Astrocyte (in vitro differentiated cells and primary cell): ENCODE results near the gene CD44. TPM values are rescaled to one million over a fixed set of nuclear protein-coding genes. Genes with fewer than 3 reads are reported as not detected.

Experiments used
- DNase-seq: peaks from one replicate; pipeline ENCODE4 v3.0.0-alpha.2; 2010; ENCODE audit warnings: low read depth
- FAIRE-seq: peaks from 2 replicates; lab custom pipeline; 2011; peaks lifted over from hg19 to GRCh38; lab: Jason Lieb, UNC
- H2AFZ ChIP-seq: 2 replicates; pipeline ENCODE4 v1.6.0; 2012; ENCODE audit warnings: low read depth, low read length, inconsistent platforms
- H3K27ac ChIP-seq: 2 replicates; pipeline ENCODE4 v1.5.1; 2011; ENCODE audit warnings: low read depth, low read length, inconsistent platforms
- H3K27me3 ChIP-seq: 2 replicates; pipeline ENCODE4 v1.6.0; 2011; ENCODE audit warnings: low read length, inconsistent platforms; ENCODE audit not compliant: insufficient read depth
- H3K36me3 ChIP-seq: 2 replicates; pipeline ENCODE4 v1.5.1; 2011; ENCODE audit warnings: low read length, inconsistent platforms; ENCODE audit not compliant: insufficient read depth
- H3K4me1 ChIP-seq: 2 replicates; pipeline ENCODE4 v1.5.1; 2011; ENCODE audit warnings: low read length, inconsistent platforms; ENCODE audit not compliant: insufficient read depth
- H3K4me2 ChIP-seq: 2 replicates; pipeline ENCODE4 v1.6.0; 2012; ENCODE audit warnings: low read length, inconsistent platforms
- H3K4me3 ChIP-seq: 2 replicates; pipeline ENCODE4 v1.5.1; 2011; ENCODE audit warnings: low read depth, mild to moderate bottlenecking, low read length, inconsistent platforms; ENCODE audit not compliant: insufficient read depth
- H3K79me2 ChIP-seq: 2 replicates; pipeline ENCODE4 v1.6.0; 2012; ENCODE audit warnings: mild to moderate bottlenecking, low read length, inconsistent platforms; ENCODE audit not compliant: insufficient read depth
- H3K9ac ChIP-seq: 2 replicates; pipeline ENCODE4 v1.6.0; 2012; ENCODE audit warnings: mild to moderate bottlenecking, low read length, inconsistent platforms
- H3K9me3 ChIP-seq: 2 replicates; pipeline ENCODE4 v1.5.1; 2012; ENCODE audit warnings: low read depth, mild to moderate bottlenecking, low read length, inconsistent platforms; ENCODE audit not compliant: insufficient read depth
- H4K20me1 ChIP-seq: 2 replicates; pipeline ENCODE4 v1.6.0; 2012; ENCODE audit warnings: low read length, inconsistent platforms; ENCODE audit not compliant: insufficient read depth
- H3K27ac Mint-ChIP-seq: one replicate; pipeline ENCODE4 v1.8.0; 2021; ENCODE audit warnings: mild to moderate bottlenecking, mixed read lengths; ENCODE audit not compliant: unreplicated experiment
- H3K27me3 Mint-ChIP-seq: one replicate; pipeline ENCODE4 v1.8.0; 2021; ENCODE audit warnings: low read depth, mixed read lengths; ENCODE audit not compliant: unreplicated experiment
- H3K36me3 Mint-ChIP-seq: one replicate; pipeline ENCODE4 v1.8.0; 2021; ENCODE audit warnings: low read depth, mixed read lengths; ENCODE audit not compliant: unreplicated experiment
- H3K4me1 Mint-ChIP-seq: one replicate; pipeline ENCODE4 v1.8.0; 2021; ENCODE audit warnings: low read depth, mixed read lengths; ENCODE audit not compliant: unreplicated experiment
- H3K4me3 Mint-ChIP-seq: one replicate; pipeline ENCODE4 v1.8.0; 2021; ENCODE audit warnings: mild to moderate bottlenecking, moderate library complexity, mixed read lengths; ENCODE audit not compliant: unreplicated experiment
- H3K9me3 Mint-ChIP-seq: one replicate; pipeline ENCODE4 v1.8.0; 2021; ENCODE audit warnings: mild to moderate bottlenecking, mixed read lengths; ENCODE audit not compliant: unreplicated experiment
- CTCF ChIP-seq: IDR thresholded peaks from 2 replicates; pipeline ENCODE4 v1.5.1; 2011; ENCODE audit warnings: low read depth, mild to moderate bottlenecking, inconsistent platforms, low read length, moderate library complexity; ENCODE audit not compliant: insufficient read depth
- EZH2 ChIP-seq: IDR thresholded peaks from 2 replicates; pipeline ENCODE4 v1.6.1; 2012; ENCODE audit warnings: mild to moderate bottlenecking, low read length, inconsistent platforms; ENCODE audit not compliant: insufficient read depth
- total RNA-seq: library from RNA; stranded (reverse); gene quantifications from 2 replicates; pipeline ENCODE4 v1.2.1, GENCODE V29; 2021

The CD44 gene
- total RNA-seq, 1 donor from 2014 or later = 154 TPM

GRCh38 chr11:35231076-35231860, 92.3 kb downstream of the CD44 start:
- Mint-ChIP-seq H3K27me3 (no peaks in the 10 kb centered on the region), H3K4me1 (no peaks in the 10 kb centered on the region), H3K36me3 (peaks cover 10% of the 10 kb centered on the region), H3K9me3 (peaks cover 4% of the 10 kb centered on the region), H3K4me3 (no peak overlapping the region), H3K27ac (no peak overlapping the region)
- Histone ChIP-seq H3K4me1 (peaks cover 7% of the 10 kb centered on the region), H3K4me2 (no peak overlapping the region), H2AFZ (no peak overlapping the region), H3K79me2 (no peaks in the 10 kb centered on the region), H4K20me1 (no peaks in the 10 kb centered on the region), H3K36me3 (peaks cover 43% of the 10 kb centered on the region), H3K27ac (no peak overlapping the region), H3K4me3 (no peak overlapping the region), H3K9ac (no peak overlapping the region), H3K9me3 (no peaks in the 10 kb centered on the region), H3K27me3 (no peaks in the 10 kb centered on the region)
- TF ChIP-seq CTCF (no peak), EZH2 (no peak)
- FAIRE-seq = no peak
- DNase-seq = no peak

- no peaks in the 10 kb centered on the region for H3K27me3 ChIP-seq
- peaks cover 18% of the 10 kb centered on the region for H3K4me1 ChIP-seq
- Mint-ChIP-seq H3K27me3 (no peaks in the 10 kb centered on the region), H3K4me3 (no peak overlapping the region), H3K36me3 (peaks cover 9% of the 10 kb centered on the region), H3K4me1 (peaks cover 8% of the 10 kb centered on the region), H3K9me3 (peaks cover 4% of the 10 kb centered on the region), H3K27ac (no peak overlapping the region)
- H2AFZ ChIP-seq = no peak overlapping the region
- H3K9ac ChIP-seq = no peak overlapping the region
- no peak overlapping the region for H3K4me3 ChIP-seq
- TF ChIP-seq CTCF (no peak), EZH2 (no peak)
- no peak overlapping the region for H3K27ac ChIP-seq
- H3K4me2 ChIP-seq = no peak overlapping the region
- H4K20me1 ChIP-seq = no peaks in the 10 kb centered on the region
- DNase-seq (no peak), FAIRE-seq (peak; percentile 64)
- peaks cover 37% of the 10 kb centered on the region for H3K36me3 ChIP-seq
- no peaks in the 10 kb centered on the region for H3K79me2 ChIP-seq
- H3K9me3 ChIP-seq = no peaks in the 10 kb centered on the region
These were observed 93.9 kb downstream of the CD44 start for GRCh38 chr11:35232891-35233330.

GRCh38 chr11:35233518-35233917, 94.5 kb downstream of the CD44 start:
- H3K27me3 ChIP-seq = no peaks in the 10 kb centered on the region
- H3K4me2 ChIP-seq = no peak overlapping the region
- H3K4me1 ChIP-seq = peaks cover 18% of the 10 kb centered on the region
- peaks cover 4% of the 10 kb centered on the region for H3K9me3 Mint-ChIP-seq
- H3K4me1 Mint-ChIP-seq = peaks cover 8% of the 10 kb centered on the region
- H3K27ac Mint-ChIP-seq = no peak overlapping the region
- no peak overlapping the region for H2AFZ ChIP-seq
- H3K4me3 ChIP-seq = no peak overlapping the region
- TF ChIP-seq CTCF = no peak
- no peak for TF ChIP-seq EZH2
- no peak for DNase-seq
- H3K4me3 Mint-ChIP-seq = no peak overlapping the region
- peaks cover 31% of the 10 kb centered on the region for H3K36me3 ChIP-seq
- H4K20me1 ChIP-seq = no peaks in the 10 kb centered on the region
- H3K9me3 ChIP-seq = no peaks in the 10 kb centered on the region
- H3K27ac ChIP-seq = no peak overlapping the region
- peaks cover 9% of the 10 kb centered on the region for H3K36me3 Mint-ChIP-seq
- H3K9ac ChIP-seq = no peak overlapping the region
- no peaks in the 10 kb centered on the region for H3K79me2 ChIP-seq
- no peak for FAIRE-seq
- H3K27me3 Mint-ChIP-seq = no peaks in the 10 kb centered on the region
